HG03280 (cell line): ENCODE results near the gene DNASE2B.

Experiments used
- ATAC-seq: cut with Tn5 transposase; IDR thresholded peaks from one replicate; pipeline ENCODE4 v1.9.1; 2021; ENCODE audit warnings: mild to moderate bottlenecking, moderate library complexity; ENCODE audit not compliant: unreplicated experiment

DNASE2B gene

GRCh38 chr1:84373436-84374141 is 24.7 kb upstream of the DNASE2B start:
- no peak for ATAC-seq

- no peak for ATAC-seq
Measured at GRCh38 chr1:84374991-84375696, 23.1 kb upstream of the DNASE2B start.

- no peak for ATAC-seq
Measured at GRCh38 chr1:84376000-84376910, 22.0 kb upstream of the DNASE2B start.

GRCh38 chr1:84377480-84378095 is 20.7 kb upstream of the DNASE2B start:
- no peak for ATAC-seq

- no peak for ATAC-seq
Measured at GRCh38 chr1:84379138-84379916, 19.0 kb upstream of the DNASE2B start.

GRCh38 chr1:84379917-84380180 is 18.4 kb upstream of the DNASE2B start:
- no peak for ATAC-seq

GRCh38 chr1:84382127-84382526 is 16.2 kb upstream of the DNASE2B start:
- ATAC-seq, result no peak

- no peak for ATAC-seq
Measured at GRCh38 chr1:84385347-84385746, 12.9 kb upstream of the DNASE2B start.

- no peak for ATAC-seq
Measured at GRCh38 chr1:84386716-84387479, 11.4 kb upstream of the DNASE2B start.

- ATAC-seq, result no peak
Measured at GRCh38 chr1:84387480-84388163, 10.7 kb upstream of the DNASE2B start.

GRCh38 chr1:84390226-84390625 is 8.1 kb upstream of the DNASE2B start:
- ATAC-seq, result no peak

GRCh38 chr1:84401156-84401555 is 2.9 kb downstream of the DNASE2B start:
- ATAC-seq, result no peak

GRCh38 chr1:84402060-84402459 is 3.8 kb downstream of the DNASE2B start:
- no peak for ATAC-seq

- ATAC-seq, result no peak
Measured at GRCh38 chr1:84402501-84402900, 4.2 kb downstream of the DNASE2B start.

- ATAC-seq, result no peak
Measured at GRCh38 chr1:84403347-84403746, 5.1 kb downstream of the DNASE2B start.

- no peak for ATAC-seq
Measured at GRCh38 chr1:84406346-84406861, 8.1 kb downstream of the DNASE2B start.

- no peak for ATAC-seq
Measured at GRCh38 chr1:84407524-84407923, 9.2 kb downstream of the DNASE2B start.

- ATAC-seq, result no peak
Measured at GRCh38 chr1:84407958-84408422, 9.7 kb downstream of the DNASE2B start.

- ATAC-seq, result no peak
Measured at GRCh38 chr1:84409888-84410287, 11.6 kb downstream of the DNASE2B start.
